ENCODE results near the gene NUP210L. TPM values are rescaled to one million over a fixed set of nuclear protein-coding genes. Genes with fewer than 3 reads are reported as not detected.
"Not testable (repeated sequence)": the region's sequence is repeated elsewhere in the genome, so short reads cannot be mapped to it uniquely, and the experiment has no call there.

The NUP210L gene
- polyA plus RNA-seq, 1 experiment: not detected

GRCh38 chr1:154157520-154158306 is 2.8 kb upstream of the NUP210L start:
- H3K4me3 ChIP-seq (ENCODE audit: low read depth, low read length): no peak overlapping the region
- DNase-seq (ENCODE audit: low read depth): no peak
- CTCF ChIA-PET: no interaction called here
- H3K27me3 ChIP-seq (ENCODE audit: control insufficient read depth, insufficient read depth, low read length): no peaks in the 10 kb centered on the region
- POLR2A ChIA-PET: no interaction called here
- H3K36me3 ChIP-seq (ENCODE audit: control insufficient read depth, insufficient read depth, low read length): peaks cover 7% of the 10 kb centered on the region
- no peak for TF ChIP-seq CTCF (IDR thresholded peaks at IDR 0.05; ENCODE audit: insufficient read depth, low read depth, low read length)

GRCh38 chr1:154155251-154155650 is 378 bp upstream of the NUP210L start:
- DNase-seq (ENCODE audit: low read depth): no peak
- peaks cover 2% of the 10 kb centered on the region for H3K36me3 ChIP-seq (ENCODE audit: control insufficient read depth, insufficient read depth, low read length)
- ChIA-PET CTCF (interaction anchor here (0.6 to 2.2 kb wide), 4 partner anchors 9 to 23 kb away, joined by 3 to 9 read pairs (median 4); no protein-coding TSS in a partner anchor), POLR2A (no interaction called here)
- H3K27me3 ChIP-seq (ENCODE audit: control insufficient read depth, insufficient read depth, low read length): no peaks in the 10 kb centered on the region
- no peak overlapping the region for H3K4me3 ChIP-seq (ENCODE audit: low read depth, low read length)
- no peak for TF ChIP-seq CTCF (IDR thresholded peaks at IDR 0.05; ENCODE audit: insufficient read depth, low read depth, low read length)

- TF ChIP-seq CTCF (IDR thresholded peaks at IDR 0.05; ENCODE audit: insufficient read depth, low read depth, low read length): no peak
- no peaks in the 10 kb centered on the region for H3K27me3 ChIP-seq (ENCODE audit: control insufficient read depth, insufficient read depth, low read length)
- ChIA-PET CTCF (interaction anchor here (0.6 to 1.1 kb wide), 2 partner anchors 16 to 31 kb away, joined by 3 to 4 read pairs; no protein-coding TSS in a partner anchor), POLR2A (no interaction called here)
- no peak for DNase-seq (ENCODE audit: low read depth)
- peaks cover 2% of the 10 kb centered on the region for H3K36me3 ChIP-seq (ENCODE audit: control insufficient read depth, insufficient read depth, low read length)
- no peak overlapping the region for H3K4me3 ChIP-seq (ENCODE audit: low read depth, low read length)
These were observed 820 bp downstream of the NUP210L start for GRCh38 chr1:154154053-154154452.

GRCh38 chr1:154151311-154151710 is 3.6 kb downstream of the NUP210L start:
- no peak for TF ChIP-seq CTCF (IDR thresholded peaks at IDR 0.05; ENCODE audit: insufficient read depth, low read depth, low read length)
- Histone ChIP-seq H3K27me3 (ENCODE audit: control insufficient read depth, insufficient read depth, low read length) (no peaks in the 10 kb centered on the region), H3K4me3 (ENCODE audit: low read depth, low read length) (no peak overlapping the region), H3K36me3 (ENCODE audit: control insufficient read depth, insufficient read depth, low read length) (peaks cover 2% of the 10 kb centered on the region; the same call in 1 of the 2 replicates)
- no peak for DNase-seq (ENCODE audit: low read depth)
- CTCF ChIA-PET: interaction anchor here (0.9 kb wide), 1 partner anchor 29 kb away, joined by 4 read pairs; no protein-coding TSS in a partner anchor
- POLR2A ChIA-PET: no interaction called here

- H3K36me3 ChIP-seq (ENCODE audit: control insufficient read depth, insufficient read depth, low read length): no peaks in the 10 kb centered on the region
- no peak for TF ChIP-seq CTCF (IDR thresholded peaks at IDR 0.05; ENCODE audit: insufficient read depth, low read depth, low read length)
- POLR2A ChIA-PET: no interaction called here
- H3K4me3 ChIP-seq (ENCODE audit: low read depth, low read length): no peak overlapping the region
- no peaks in the 10 kb centered on the region for H3K27me3 ChIP-seq (ENCODE audit: control insufficient read depth, insufficient read depth, low read length)
- no peak for DNase-seq (ENCODE audit: low read depth)
- CTCF ChIA-PET: no interaction called here
These were observed 6.1 kb downstream of the NUP210L start for GRCh38 chr1:154148807-154149206.

GRCh38 chr1:154147505-154147904 is 7.4 kb downstream of the NUP210L start:
- H3K27me3 ChIP-seq (ENCODE audit: control insufficient read depth, insufficient read depth, low read length); DNase-seq (ENCODE audit: low read depth); H3K36me3 ChIP-seq (ENCODE audit: control insufficient read depth, insufficient read depth, low read length); H3K4me3 ChIP-seq (ENCODE audit: low read depth, low read length); POLR2A ChIA-PET; CTCF ChIA-PET: not testable (repeated sequence)
